Activated T-helper 9 cell treated with anti-CD3 and anti-CD28 coated beads, Interleukin-2, amount 50 U/mL, for 16 hours (primary cell): ENCODE data around the gene KLHL6.

Experiments used
- DNase-seq: peaks from one replicate; pipeline ENCODE4 v3.0.0-alpha.2; 2020; ENCODE audit warnings: low read depth

Gene KLHL6

DNA sequence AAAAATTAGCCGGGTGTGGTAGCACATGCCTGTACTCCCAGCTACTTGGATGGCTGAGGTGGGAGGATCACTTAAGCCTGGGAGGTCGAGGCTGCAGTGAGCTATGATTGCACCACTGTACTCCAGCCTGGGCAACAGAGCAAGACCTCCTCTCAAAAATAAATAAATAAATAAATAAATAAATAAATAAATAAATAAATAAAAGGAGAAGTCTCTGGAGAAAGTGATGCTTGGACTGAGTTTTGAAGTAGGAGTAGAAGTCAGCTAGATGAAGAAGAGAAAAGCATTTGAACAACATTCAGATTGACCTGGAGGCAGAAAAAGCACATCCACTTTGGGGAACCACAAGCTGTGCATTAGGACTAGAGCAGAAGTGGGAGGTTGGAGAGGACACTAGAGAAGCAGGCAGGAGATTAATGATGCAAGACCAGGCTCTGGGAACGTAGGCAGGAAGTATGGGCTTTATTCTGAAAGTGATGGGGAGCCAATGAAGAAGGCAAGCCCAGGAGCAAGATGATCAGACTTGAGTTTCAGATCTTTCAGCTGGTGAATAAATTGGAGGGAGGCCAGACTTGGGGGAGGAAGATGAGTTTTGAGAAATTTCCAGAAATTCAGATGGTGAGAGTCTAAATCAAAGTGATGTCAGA lies 48.7 kb downstream of the KLHL6 start:
- no peak for DNase-seq

DNA sequence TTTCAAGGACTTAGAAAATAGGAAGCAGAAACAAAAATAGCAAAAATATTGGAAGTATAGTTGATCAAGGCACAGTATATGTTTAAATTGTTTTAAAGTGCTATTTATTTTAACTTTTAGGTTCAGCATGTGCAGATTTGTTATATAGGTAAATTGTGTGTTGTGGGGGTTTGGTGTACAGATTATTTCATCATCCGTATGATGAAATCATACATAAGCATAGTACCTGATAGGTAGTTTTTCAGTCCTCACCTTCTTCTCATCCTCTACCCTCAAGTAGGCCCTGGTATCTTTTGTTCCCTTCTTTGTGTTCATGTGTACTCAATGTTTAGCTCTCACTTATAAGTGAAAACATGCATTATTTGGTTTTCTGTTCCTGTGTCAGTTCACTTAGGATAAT lies 50.9 kb downstream of the KLHL6 start:
- DNase-seq, result no peak

DNA sequence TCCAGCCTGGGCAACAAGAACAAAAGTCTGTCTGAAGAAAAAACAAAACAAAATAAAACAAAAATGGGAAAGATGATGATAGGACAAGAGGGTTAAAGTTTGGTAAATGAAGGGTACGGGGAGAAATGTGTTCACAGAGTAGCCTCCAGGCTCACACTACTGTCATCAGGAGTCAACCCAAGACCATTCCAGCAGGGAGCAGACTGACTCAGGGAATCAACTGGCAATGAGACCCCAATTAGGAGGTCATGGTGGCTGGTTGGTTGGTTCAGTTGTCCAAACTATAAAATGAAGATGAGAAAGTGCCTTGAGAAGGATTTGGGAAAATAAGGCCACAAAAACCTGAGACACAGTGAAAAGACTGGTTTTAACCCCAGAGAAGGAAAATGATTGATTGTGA lies 51.8 kb downstream of the KLHL6 start:
- DNase-seq, result no peak

DNA sequence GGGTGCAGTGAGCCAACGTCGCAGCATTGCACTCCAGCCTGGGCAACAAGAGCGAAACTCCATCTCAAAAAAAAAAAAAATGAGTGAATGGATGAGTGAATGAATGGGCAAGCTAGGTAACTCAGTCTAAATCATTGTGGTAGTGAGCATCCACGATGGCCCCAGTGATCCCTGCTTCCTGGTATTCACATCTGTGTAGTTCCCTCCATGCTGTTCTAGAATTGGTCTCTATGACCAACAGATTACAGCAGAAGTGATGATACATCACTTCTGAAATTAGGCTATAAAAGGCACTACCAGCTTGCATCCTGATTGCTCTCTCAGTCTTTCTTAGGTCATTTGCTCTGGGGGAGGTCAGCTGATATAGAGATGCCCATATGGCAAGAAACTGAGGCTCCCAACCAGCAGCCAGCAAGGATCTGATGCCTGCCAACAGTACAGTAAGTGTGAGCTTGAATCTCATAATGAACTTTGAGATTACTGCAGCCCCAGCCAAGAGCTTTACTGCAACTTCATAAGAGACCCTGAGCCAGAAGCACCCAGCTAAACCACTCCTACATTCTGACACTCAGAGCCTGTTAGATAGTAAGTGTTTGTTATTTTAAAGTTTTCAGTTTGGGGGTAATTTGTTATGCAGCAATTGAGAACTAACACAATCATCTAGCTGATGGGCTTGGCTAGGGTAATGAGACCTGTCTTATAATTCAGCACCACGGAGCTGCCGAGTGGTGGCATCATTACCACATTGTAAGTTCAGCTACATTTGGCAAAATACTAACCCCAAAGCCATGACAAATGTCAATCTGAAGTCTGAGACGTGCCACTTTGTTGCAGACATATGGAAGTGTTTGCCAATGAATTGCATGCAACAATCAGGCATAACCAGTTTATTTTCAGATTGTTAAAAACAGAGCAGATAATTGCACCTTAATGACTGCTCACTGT lies 53.0 kb downstream of the KLHL6 start:
- DNase-seq, result no peak

DNA sequence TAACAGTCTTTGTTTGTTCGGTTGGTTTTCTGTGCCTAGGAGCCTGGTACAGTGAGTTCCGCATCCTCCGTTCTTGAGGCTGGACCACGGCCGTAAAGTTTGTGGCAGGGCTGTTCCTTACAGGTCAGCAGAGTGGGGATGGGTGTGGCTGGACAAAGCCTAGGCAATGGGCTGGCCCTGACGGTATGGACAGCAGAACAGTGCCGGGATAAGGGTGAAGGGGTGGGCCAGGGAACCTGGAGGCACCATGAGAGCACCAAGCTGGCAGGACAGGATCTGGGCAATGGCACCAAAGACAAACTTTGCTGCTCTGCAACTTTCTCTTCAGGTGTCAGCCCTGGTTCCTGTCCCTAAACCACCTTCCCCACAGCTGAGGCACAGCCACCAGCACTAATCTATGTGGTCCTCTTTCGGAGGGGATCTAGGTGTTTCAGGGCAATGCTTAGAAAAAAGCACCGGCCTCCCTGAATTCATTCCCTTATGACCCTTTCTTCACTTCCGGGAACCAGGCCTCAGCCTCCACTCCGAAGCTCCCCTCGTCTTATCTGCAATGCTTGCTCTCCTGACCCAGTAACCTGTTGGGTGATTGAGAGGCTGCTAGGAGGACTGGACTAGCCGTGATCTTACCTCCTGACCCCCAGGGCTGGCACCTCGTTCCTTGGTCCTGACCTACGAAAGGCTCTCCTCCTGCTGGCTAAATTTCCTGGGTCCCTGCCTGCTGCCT lies 54.4 kb downstream of the KLHL6 start:
- no peak for DNase-seq

DNA sequence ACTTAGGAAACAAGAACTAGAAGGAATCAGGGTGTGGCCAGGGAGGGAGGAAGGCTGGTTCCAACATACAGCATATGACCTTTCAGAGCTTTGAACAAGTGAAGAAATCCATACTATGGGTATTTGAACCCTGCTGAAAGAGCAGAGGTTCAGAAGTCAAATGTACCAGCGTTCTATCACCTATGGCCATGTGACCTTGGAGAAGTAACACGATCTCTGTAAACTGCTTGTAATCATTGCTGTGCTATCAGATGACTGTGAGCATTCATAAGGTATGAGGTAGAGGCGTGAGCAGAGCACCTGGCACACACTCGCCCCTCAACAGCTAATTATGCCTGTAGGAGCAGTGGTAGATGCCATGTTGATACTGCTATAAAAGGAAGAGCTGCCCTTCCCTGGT lies 55.2 kb downstream of the KLHL6 start:
- DNase-seq, result no peak

DNA sequence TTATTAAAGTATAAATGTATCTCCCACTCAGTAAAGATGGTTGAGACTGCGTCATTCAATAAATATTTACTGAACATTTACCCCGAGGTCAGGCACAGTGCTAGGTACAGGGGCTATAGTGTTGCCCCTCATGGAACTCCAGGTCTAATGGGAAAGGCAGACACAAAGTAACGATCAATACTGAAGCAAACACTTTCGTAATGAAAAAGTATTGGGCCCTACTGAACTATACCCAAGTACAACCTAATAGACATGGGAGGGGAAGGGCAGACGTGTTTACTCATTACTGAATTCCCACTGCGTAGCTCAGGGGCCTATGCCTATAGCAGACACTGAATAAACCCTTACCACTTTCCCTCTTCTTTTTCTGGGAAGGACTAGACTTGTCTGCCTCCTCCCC lies 56.9 kb downstream of the KLHL6 start:
- no peak for DNase-seq

DNA sequence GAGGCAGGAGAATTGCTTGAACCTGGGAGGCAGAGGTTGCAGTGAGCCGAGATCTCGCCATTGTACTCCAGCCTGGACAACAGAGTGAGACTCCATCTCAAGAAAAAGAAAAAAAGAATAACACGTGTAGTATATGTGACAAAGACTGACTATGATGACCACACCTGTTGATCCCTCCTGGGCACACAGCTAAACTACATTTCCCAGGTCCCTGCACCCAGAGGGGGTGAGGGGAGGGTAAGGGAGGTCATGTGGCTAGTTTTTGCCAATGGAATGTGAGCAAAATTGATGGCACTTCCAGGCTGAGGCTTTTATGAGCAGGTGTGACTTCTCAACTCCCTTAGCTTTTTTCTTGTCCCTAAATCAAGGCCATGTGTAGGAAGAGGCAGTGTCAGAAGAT lies 58.2 kb downstream of the KLHL6 start:
- DNase-seq, result no peak

DNA sequence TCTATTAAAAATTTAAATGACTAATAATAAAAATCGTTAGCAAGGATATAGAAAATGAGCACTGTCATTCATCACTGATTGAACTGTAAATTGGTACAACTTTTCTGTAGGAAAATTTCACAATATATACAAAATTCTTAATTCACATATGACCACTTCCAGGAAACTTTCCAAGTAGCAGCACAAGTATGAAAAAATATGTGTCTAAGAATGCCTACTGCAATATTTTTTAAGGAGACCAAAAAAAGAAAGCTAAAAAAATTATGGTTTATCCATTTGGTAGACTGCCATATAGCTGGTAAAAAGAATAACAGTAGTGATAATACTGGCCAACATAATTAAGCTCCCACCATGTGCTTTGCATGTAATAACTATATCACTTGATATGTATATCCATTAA lies 59.2 kb downstream of the KLHL6 start:
- DNase-seq, result no peak

DNA sequence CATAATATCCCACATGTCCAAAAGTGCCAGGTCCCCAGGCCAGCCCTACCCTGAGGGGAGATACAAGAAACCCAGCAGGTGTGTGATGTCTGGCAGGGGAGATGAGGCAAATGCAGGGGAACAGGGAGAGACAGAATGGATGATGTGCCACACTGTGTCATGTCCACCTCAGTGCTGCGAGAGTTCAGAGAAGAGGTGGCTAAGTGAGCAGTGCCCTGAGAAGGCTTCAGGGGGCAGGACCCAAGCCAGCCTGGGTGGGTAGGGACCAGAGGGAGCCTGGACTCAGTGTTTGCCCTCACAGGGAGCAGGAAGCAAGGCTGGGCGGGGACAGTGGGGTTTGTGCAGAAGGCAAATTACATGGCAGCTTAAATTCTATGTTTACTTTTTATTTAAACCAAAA lies 61.2 kb downstream of the KLHL6 start:
- no peak for DNase-seq

DNA sequence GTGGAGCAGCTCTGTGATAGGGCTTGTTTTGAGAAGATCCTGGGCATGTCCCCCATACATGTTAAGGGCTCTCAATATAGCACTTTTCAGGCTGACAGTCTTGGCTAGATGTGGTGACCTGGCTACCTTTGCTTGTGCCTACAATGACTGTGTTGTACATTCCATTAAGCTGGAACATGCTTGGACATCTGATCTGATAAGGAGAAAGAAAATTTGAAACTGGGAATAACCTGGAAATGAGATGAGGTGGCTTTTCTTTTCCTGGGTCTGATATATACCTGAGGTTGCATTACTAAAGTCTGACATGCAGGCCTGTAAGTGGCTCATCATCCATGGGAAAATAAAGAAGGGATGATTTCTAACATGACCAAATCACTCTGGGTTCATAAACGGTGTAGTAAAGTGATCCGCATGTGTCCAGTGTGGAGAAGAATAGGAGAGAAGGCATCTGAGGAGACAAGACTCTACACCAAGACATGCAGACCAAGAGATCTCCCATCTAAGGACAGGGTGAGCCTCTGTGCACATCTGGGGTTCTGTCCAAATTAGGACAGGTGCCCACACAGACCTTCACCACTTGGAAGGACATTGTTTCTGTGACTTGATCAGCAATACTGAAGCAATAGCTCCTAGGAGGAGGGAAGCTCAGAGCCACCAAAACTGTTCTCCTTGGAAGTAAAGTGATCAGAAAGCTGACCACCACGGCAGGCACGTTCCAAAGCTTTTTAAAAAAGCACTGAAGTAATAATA lies 62.0 kb downstream of the KLHL6 start:
- no peak for DNase-seq

DNA sequence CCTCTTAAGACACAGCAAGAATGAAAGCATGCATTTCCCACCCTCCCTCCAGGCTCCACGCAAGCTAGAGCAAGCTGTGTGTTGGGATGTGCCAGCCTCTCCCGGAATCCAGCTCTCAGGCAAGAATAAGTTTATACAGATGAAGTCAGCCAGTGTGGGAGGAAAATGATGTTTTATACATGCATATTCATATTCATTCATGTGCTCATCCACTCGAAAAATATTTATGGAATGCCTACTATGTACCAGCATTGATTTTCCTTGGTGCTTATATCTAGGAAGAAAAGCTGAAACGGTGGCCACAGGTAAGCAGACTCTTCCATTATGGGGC lies 62.7 kb downstream of the KLHL6 start:
- DNase-seq, result no peak

DNA sequence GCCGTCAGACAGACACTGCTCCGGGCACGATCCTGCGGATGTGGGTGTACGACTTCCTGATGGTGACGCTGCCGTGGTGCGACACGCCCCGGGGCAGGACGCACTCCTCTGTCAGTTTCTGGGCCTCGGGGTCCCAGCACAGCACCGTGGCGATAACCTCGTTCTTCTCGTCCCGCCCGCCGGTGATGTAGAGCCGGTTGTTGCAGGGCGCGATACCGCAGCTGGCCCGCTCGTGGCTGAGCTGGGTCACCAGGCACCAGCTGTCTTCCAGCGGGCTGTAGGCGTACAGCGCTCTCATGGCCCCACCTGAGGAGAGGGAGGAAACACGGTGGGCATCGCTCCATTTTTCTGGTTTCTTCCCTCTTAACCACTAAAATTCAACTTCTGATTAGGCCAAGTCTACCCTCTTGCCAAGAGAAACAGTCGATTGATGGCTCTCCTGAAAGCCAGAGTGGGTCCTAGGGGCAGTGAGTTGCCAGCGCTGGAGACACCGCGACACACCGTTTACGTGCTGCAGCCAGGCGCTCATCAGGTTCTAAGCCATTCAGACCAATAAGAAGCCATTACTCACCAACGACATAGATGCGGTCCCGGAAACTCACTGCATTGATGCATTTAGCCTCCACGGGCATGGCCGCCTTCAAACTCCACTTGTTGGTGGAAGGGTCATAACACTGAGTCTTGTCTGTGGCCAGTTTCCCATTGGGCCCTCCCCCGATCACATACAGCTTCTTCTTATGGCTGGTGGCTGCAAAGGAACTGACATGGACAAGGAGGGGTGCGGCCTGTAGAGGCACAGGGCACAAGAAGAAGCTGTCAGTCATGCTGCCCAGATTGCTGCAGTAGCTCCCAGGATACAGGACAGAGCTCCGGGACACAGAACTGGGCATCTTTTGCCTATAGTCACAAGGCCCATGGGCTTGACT lies 63.3 kb downstream of the KLHL6 start:
- DNase-seq, result no peak

DNA sequence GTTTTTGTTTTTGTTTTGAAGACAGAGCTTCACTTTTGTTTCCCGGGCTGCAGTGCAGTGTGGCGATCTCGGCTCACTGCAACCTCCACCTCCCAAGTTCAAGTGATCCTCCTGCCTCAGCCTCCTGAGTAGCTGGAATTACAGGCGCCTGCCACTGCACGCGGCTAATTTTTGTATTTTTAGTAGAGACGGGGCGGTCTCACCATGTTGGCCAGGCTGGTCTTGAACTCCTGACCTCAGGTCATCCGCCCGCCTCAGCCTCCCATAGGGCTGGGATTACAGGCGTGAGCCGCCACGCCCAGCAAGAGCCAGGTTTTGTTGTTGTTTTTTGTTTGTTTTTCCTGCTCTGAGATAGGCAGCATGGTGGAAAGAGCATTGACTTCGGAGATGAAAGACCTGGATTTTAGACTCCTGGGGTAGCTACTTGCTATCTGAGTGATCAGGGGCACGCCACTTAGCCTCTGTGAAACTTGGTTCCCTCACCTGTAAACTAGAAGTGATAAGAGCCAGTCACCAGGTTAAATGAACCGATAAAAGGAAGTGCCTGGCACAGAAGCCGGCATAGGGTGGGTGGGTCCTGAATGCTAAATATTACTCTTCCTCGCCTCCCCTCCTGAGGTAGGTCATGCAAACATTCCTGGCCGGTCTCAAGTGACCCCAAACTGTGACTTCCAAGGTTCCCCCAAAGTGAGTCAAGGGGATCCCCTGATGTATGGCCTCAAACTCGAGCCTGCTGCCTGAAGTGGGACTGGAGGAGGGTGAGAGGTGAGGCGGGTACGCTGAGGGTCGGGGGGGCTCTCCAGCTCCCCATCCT lies 64.2 kb downstream of the KLHL6 start:
- no peak for DNase-seq

DNA sequence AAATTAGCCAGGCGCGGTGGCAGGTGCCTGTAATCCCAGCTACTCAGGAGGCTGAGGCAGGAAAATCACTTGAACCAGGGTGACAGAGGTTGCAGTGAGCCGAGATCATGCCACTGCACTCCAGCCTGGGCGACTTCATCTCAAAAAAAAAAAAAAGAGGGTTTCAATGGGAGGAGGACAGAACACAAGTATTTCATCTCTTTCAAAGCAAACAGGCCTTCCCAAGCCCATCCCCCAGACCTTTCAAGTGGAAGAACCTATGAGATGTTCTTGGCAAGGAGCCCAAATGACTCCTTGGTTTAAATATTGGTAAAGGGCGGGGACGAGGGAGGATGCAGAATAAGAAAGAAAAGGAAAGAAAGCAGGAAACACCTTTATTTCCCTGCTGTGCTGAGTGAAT lies 64.9 kb downstream of the KLHL6 start:
- no peak for DNase-seq

DNA sequence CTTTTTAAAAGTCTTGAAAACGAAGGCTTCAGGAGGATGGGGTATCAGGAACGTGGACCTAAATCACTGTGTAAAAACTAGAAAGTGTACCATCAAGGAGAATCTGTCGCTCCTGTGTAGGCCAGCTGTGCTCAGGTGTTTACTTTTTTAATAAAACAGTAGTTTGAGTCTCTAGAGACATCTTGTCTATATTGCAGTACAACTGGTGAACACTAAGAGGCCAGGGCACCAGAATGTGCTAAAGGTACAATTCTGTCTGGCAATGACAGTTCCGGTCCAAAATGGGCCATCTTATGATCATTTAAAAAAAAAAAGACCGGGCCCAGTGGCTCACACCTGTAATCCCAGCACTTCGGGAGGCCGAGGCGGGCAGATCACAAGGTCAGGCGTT lies 65.3 kb downstream of the KLHL6 start:
- no peak for DNase-seq

DNA sequence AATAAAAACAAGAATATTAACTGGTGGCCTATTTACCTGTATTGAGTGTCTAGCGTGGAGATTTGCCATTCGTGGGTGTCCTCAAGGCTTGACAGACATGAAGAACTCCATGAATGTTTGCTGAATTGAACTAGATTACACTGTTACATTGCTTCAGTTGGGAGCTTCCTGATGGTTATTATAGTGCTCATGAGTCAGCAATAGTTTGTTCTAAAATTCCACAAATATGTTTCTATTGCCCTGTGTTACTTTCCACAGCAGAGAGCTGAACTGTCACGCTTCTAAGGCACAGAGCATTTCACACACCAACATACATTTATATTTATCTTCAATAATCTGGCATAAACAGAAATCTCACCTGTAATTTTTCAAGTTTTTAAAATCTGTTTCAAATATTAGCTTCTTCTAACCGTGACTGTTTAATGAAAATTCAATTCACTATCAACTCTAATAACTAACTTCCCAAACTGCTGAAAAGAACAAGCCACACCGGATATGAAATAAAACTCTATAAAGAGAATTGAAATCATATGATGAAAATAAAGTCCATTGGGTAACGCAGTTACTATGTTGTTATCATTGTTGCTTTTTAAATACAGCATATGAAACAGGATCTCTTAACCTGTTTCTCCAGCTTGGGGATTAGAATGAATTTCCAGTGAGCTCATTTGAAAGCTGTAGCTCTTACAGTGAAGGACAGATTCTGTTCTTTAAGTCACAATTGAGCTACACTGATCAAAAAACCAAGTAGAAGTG lies 65.9 kb downstream of the KLHL6 start:
- DNase-seq, result no peak

DNA sequence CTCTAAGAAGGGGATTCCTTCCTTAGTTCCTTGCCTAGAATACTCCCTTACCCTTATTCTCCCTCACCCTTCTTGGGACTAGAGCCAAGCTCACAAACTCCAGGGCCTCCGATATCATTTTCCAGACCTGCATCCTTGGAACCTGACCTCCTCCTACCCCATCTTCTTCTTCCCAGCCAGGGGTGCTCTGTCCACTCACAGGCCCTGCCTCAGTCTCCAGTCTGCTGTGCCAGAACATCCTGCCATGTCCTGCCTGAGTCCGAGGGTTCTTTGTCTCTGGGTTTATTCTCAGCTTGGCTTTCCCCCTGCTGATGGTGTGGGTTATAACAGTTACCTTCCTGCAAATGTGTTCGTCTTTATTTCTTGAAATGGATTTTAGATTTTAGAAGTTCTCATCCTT lies 67.2 kb downstream of the KLHL6 start:
- DNase-seq, result no peak

DNA sequence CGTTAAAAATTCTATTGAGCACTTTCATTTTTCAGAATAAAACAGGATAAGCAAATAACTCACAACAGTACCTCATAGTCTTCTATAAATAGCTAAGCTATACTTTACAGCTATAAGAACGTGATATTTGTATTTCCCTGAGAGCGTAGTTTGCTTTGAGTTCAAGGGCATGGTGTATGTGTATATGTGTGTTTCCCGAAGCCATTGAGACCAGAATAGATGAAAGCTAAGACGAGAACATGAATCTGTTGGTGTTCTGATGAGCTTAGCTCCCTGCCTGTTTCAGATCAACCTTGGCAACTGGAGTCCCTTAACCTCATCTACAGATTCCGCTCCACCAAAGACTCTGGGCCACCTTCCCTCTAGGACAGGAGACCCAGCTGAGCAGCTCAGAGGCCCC lies 67.6 kb downstream of the KLHL6 start:
- DNase-seq, result no peak

DNA sequence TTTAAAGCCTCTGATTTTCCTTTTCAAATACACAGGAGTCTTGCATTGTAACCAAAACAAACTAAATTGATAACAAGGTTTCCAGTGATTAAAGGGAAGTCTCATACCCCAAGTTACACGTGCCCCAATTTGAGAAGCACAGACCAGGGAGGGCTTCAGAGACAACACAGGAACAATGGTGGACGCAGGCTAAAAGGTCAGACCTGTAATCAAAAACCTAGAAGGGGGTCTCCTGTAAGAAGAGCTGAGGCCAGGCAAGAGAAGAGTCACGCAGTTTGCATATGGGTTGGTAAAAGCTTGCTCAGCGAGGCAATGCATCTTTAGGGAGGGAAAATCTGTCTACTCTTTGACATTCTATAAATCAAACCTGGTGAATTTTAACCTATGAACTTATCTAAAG lies 68.5 kb downstream of the KLHL6 start:
- no peak for DNase-seq
